HCT116 (cell line): Measurements from ENCODE around the gene SUSD3. TPM values are rescaled to one million over a fixed set of nuclear protein-coding genes. Genes with fewer than 3 reads are reported as not detected.

Source experiments
- ATAC-seq: fragments of 200-7000 bp; cut with Tn5 transposase; 2 replicates; pipeline ENCODE4 v1.9.1; 2020; ENCODE audit warnings: mild to moderate bottlenecking, moderate library complexity
- BruUV-seq: library from RNA; stranded (reverse); fragments of 400-500 nt; replicated peaks from 2 replicates; lab custom pipeline; 2021; lab: Mats Ljungman, UMichigan
- CTCF ChIA-PET: fragments of 300-600 bp; sonication (Branson Sonifier 250); formaldehyde crosslinking; loops from one replicate; lab custom pipeline; 2021; ENCODE audit warnings: antibody characterized with exemption; lab: Charles Lee
- POLR2A ChIA-PET: fragments of 300-600, 350-600 bp; sonication (Branson Sonifier 250); formaldehyde crosslinking; loops from one replicate; lab custom pipeline; 2021; ENCODE audit warnings: antibody characterized with exemption; lab: Charles Lee
- RAD21 ChIA-PET, 2 experiments: fragments of 300-600 bp; sonication (Branson Sonifier 250); formaldehyde crosslinking; loops; one replicate each; lab custom pipeline; 2023; ENCODE audit warnings: low total read pairs in 2 of 2; ENCODE audit not compliant: uncharacterized antibody in 2 of 2, unreplicated experiment in 2 of 2, low non-redundant PET in 1 of 2; lab: Charles Lee
- DNase-seq: peaks from one replicate; pipeline ENCODE4 v3.0.0-alpha.2; 2010; ENCODE audit warnings: low read depth, low spot score
- H2AFZ ChIP-seq: fragments of 200-600 bp; shearing (Covaris generic), sonication (generic); 2 replicates; pipeline ENCODE4 v1.6.1; 2017; ENCODE audit warnings: low read depth, mixed run types, mixed read lengths, antibody characterized with exemption, low read length; ENCODE audit not compliant: poor library complexity, severe bottlenecking
- H3K27ac ChIP-seq: 2 replicates; pipeline ENCODE4 v1.5.1; 2012; ENCODE audit warnings: low read depth, low read length
- H3K27me3 ChIP-seq: fragments of 200-600 bp; sonication (generic); 2 replicates; pipeline ENCODE4 v1.6.1; 2016; ENCODE audit warnings: mixed run types, low read length, mixed read lengths; ENCODE audit not compliant: insufficient read depth
- H3K36me3 ChIP-seq, 2 experiments: fragments of 200-500 bp in 1 of 2; fragments of 200-600 bp in 1 of 2; sonication (Bioruptor generic) in 1 of 2; sonication (generic) in 1 of 2; 2 replicates each; pipeline versions ENCODE4 v1.5.1 to v1.6.1; 2014 to 2016; ENCODE audit warnings: low read length in 2 of 2, inconsistent platforms in 1 of 2, mixed read lengths in 1 of 2, mixed run types in 1 of 2; ENCODE audit not compliant: insufficient read depth in 2 of 2, control insufficient read depth in 1 of 2
- H3K4me1 ChIP-seq, 2 experiments: fragments of 200-600 bp in 1 of 2; sonication (generic) in 1 of 2; 2 replicates each; pipeline versions ENCODE4 v1.5.1 to v1.6.1; 2012 to 2017; ENCODE audit warnings: low read length in 2 of 2, inconsistent platforms in 1 of 2, mild to moderate bottlenecking in 1 of 2, mixed read lengths in 1 of 2, mixed run types in 1 of 2, moderate library complexity in 1 of 2; ENCODE audit not compliant: insufficient read depth in 2 of 2, control insufficient read depth in 1 of 2
- H3K4me2 ChIP-seq: fragments of 200-600 bp; sonication (generic); 2 replicates; pipeline ENCODE4 v1.6.1; 2017; ENCODE audit warnings: mixed run types, low read length, mixed read lengths
- H3K4me3 ChIP-seq, 2 experiments: fragments of 200-600 bp in 1 of 2; sonication (generic) in 1 of 2; replicated peaks in 1 of 2; 2 replicates each; pipeline ENCODE4 v1.5.1; 2011 to 2016; ENCODE audit warnings: low read length in 2 of 2, control low read depth in 1 of 2, low read depth in 1 of 2, mild to moderate bottlenecking in 1 of 2, mixed read lengths in 1 of 2, mixed run types in 1 of 2
- H3K79me2 ChIP-seq: fragments of 200-600 bp; sonication (generic); 2 replicates; pipeline ENCODE4 v1.6.1; 2017; ENCODE audit warnings: mild to moderate bottlenecking, mixed run types, low read length, moderate library complexity, mixed read lengths; ENCODE audit not compliant: insufficient read depth
- H3K9ac ChIP-seq: fragments of 200-600 bp; sonication (generic); 2 replicates; pipeline ENCODE4 v1.6.1; 2016; ENCODE audit warnings: low read length, mixed read lengths
- H3K9me2 ChIP-seq: fragments of 200-600 bp; sonication (generic), shearing (Covaris generic); 2 replicates; pipeline ENCODE4 v1.6.1; 2017; ENCODE audit warnings: mixed run types, mild to moderate bottlenecking, moderate library complexity; ENCODE audit not compliant: insufficient read depth
- H3K9me3 ChIP-seq, 2 experiments: fragments of 200-500 bp in 1 of 2; fragments of 200-600 bp in 1 of 2; sonication (Bioruptor generic) in 1 of 2; sonication (generic) in 1 of 2; 2 replicates each; pipeline ENCODE4 v1.6.1; 2014 to 2017; ENCODE audit warnings: low read length in 2 of 2, mixed read lengths in 2 of 2, inconsistent platforms in 1 of 2, low read depth in 1 of 2, mild to moderate bottlenecking in 1 of 2, mixed run types in 1 of 2, moderate library complexity in 1 of 2; ENCODE audit not compliant: control insufficient read depth in 1 of 2, insufficient read depth in 1 of 2
- H4K20me1 ChIP-seq: fragments of 200-600 bp; sonication (generic), shearing (Covaris generic); 2 replicates; pipeline ENCODE4 v1.6.1; 2017; ENCODE audit warnings: mixed run types, mild to moderate bottlenecking, moderate library complexity; ENCODE audit not compliant: insufficient read depth
- ATF3 ChIP-seq: IDR thresholded peaks from 2 replicates; pipeline ENCODE4 v1.6.1; 2012
- CBX3 ChIP-seq: IDR thresholded peaks from 2 replicates; pipeline ENCODE4 v1.6.1; 2012; ENCODE audit warnings: low read depth
- CEBPB ChIP-seq: IDR thresholded peaks from 2 replicates; pipeline ENCODE4 v1.6.1; 2012; ENCODE audit warnings: low read depth
- ELF1 ChIP-seq: IDR thresholded peaks from 2 replicates; pipeline ENCODE4 v1.6.1; 2012; ENCODE audit warnings: low read depth, borderline replicate concordance
- FOSL1 ChIP-seq: IDR thresholded peaks from 2 replicates; pipeline ENCODE4 v1.6.1; 2012; ENCODE audit warnings: low read depth
- POLR2AphosphoS5 ChIP-seq: IDR thresholded peaks from 2 replicates; pipeline ENCODE4 v1.6.1; 2011; ENCODE audit warnings: mild to moderate bottlenecking, low read depth, low read length, moderate library complexity
- RAD21 ChIP-seq: IDR thresholded peaks from 2 replicates; pipeline ENCODE4 v1.6.1; 2012; ENCODE audit warnings: low read depth, mild to moderate bottlenecking
- REST ChIP-seq: IDR thresholded peaks from 2 replicates; pipeline ENCODE4 v1.6.1; 2012; ENCODE audit warnings: low read depth
- SP1 ChIP-seq: IDR thresholded peaks from 2 replicates; pipeline ENCODE4 v1.6.1; 2012; ENCODE audit warnings: low read depth
- SRF ChIP-seq: IDR thresholded peaks from 2 replicates; pipeline ENCODE4 v1.6.1; 2012; ENCODE audit warnings: low read depth
- TCF7L2 ChIP-seq: IDR thresholded peaks from 2 replicates; pipeline ENCODE4 v1.7.0; 2011; ENCODE audit warnings: borderline replicate concordance, inconsistent platforms; ENCODE audit not compliant: insufficient read depth, insufficient read length; ENCODE audit errors: extremely low read depth
- ZFX ChIP-seq: fragments of 450-650 bp; IDR thresholded peaks from 2 replicates; pipeline ENCODE4 v1.6.1; 2017
- intact Hi-C: fragments of 100-400 bp; cut with micrococcal nuclease; formaldehyde crosslinking; loops from 2 replicates; pipeline ENCODE4 v1.10.0; 2022
- total RNA-seq: library from RNA; stranded (reverse); gene quantifications from one replicate; pipeline ENCODE4 v1.2.1, GENCODE V29; 2021; ENCODE audit not compliant: unreplicated experiment

Gene SUSD3
- total RNA-seq, 1 experiment from 2014 or later: 11.3 TPM

GRCh38 chr9:93124793-93125192 is 66.3 kb downstream of the SUSD3 start (continued):
- TF ChIP-seq REST (no peak), ELF1 (no peak), CBX3 (no peak), TCF7L2 (no peak), ZFX (no peak)

- ChIA-PET RAD21 (no interaction called here), CTCF (no interaction called here), POLR2A (interaction anchor here (1.3 kb wide), 1 partner anchor 8 kb away, joined by 3 read pairs; the partner anchor contains the start of gene NINJ1)
- Histone ChIP-seq H3K4me3 (no peak overlapping the region), H3K27ac (no peak overlapping the region), H3K4me1 (peaks cover 14 to 15% of the 10 kb centered on the region in 2 experiments; a peak in 3 of 4 replicates), H4K20me1 (no peaks in the 10 kb centered on the region), H3K36me3 (no peaks in the 10 kb centered on the region; a peak in 1 of 4 replicates), H2AFZ (no peak overlapping the region), H3K9ac (no peak overlapping the region), H3K4me2 (no peak overlapping the region), H3K9me3 (no peaks in the 10 kb centered on the region), H3K27me3 (no peaks in the 10 kb centered on the region), H3K79me2 (no peaks in the 10 kb centered on the region; the same call in 1 of the 2 replicates), H3K9me2 (no peaks in the 10 kb centered on the region)
- DNase-seq (no peak), ATAC-seq (no peak)
- BruUV-seq: no TSS peak
- intact Hi-C loops: no loop called here
- TF ChIP-seq POLR2AphosphoS5 (no peak), SP1 (no peak), CBX3 (no peak), CEBPB (no peak), RAD21 (no peak), ATF3 (no peak), SRF (no peak), FOSL1 (no peak), REST (no peak)
Observed at GRCh38 chr9:93125331-93125894, 66.9 kb downstream of the SUSD3 start.
